ENCODE data around the gene KLRF1. TPM values are rescaled to one million over a fixed set of nuclear protein-coding genes. Genes with fewer than 3 reads are reported as not detected.

KLRF1 gene
- total RNA-seq, 2 donors from 2014 or later = not detected

GRCh38 chr12:9797722-9798619, 29.3 kb upstream of the KLRF1 start:
- no peak overlapping the region for H3K27ac ChIP-seq
- peak in 2 of 4 experiments; percentile 69 to 70 for TF ChIP-seq CTCF (IDR thresholded peaks at IDR 0.05)
- no peak for TF ChIP-seq POLR2A (IDR thresholded peaks at IDR 0.05)
- peak; percentile 51 for TF ChIP-seq POLR2AphosphoS5 (IDR thresholded peaks at IDR 0.05)
- 42% methylated on average over 7 of the region's 7 CpGs for WGBS
- H3K9me3 ChIP-seq = no peaks in the 10 kb centered on the region
- H3K27me3 ChIP-seq (replicated peaks; ENCODE audit: insufficient read depth) = no peaks in the 10 kb centered on the region
- H3K36me3 ChIP-seq = no peaks in the 10 kb centered on the region
- peak; percentile 53 for DNase-seq (ENCODE audit: low spot score)
- no peak overlapping the region for H3K4me3 ChIP-seq
- no peaks in the 10 kb centered on the region for H3K4me1 ChIP-seq (replicated peaks)
- intact Hi-C loops (cut with DNase I) = no loop called here

- no peaks in the 10 kb centered on the region for H3K36me3 ChIP-seq
- no peaks in the 10 kb centered on the region for H3K9me3 ChIP-seq
- no peaks in the 10 kb centered on the region for H3K27me3 ChIP-seq (replicated peaks; ENCODE audit: insufficient read depth)
- H3K4me1 ChIP-seq (replicated peaks) = no peaks in the 10 kb centered on the region
- no peak overlapping the region for H3K27ac ChIP-seq
- no peak for TF ChIP-seq POLR2AphosphoS5 (IDR thresholded peaks at IDR 0.05)
- no peak for TF ChIP-seq POLR2A (IDR thresholded peaks at IDR 0.05)
- TF ChIP-seq CTCF (IDR thresholded peaks at IDR 0.05) = no peak
- no peak overlapping the region for H3K4me3 ChIP-seq
- no peak for DNase-seq (ENCODE audit: low spot score)
- 36% methylated on average over 1 of the region's 1 CpG for WGBS
- intact Hi-C loops (cut with DNase I) = no loop called here
Observed at GRCh38 chr12:9799961-9800360, 27.3 kb upstream of the KLRF1 start.

- intact Hi-C loops (cut with DNase I) = no loop called here
- Histone ChIP-seq H3K36me3 (no peaks in the 10 kb centered on the region), H3K4me1 (replicated peaks) (no peaks in the 10 kb centered on the region), H3K27me3 (replicated peaks; ENCODE audit: insufficient read depth) (no peaks in the 10 kb centered on the region), H3K27ac (no peak overlapping the region), H3K4me3 (no peak overlapping the region), H3K9me3 (no peaks in the 10 kb centered on the region)
- TF ChIP-seq POLR2AphosphoS5 (IDR thresholded peaks at IDR 0.05) (no peak), POLR2A (IDR thresholded peaks at IDR 0.05) (no peak), CTCF (IDR thresholded peaks at IDR 0.05) (no peak)
- no peak for DNase-seq (ENCODE audit: low spot score)
- 94% methylated on average over 2 of the region's 2 CpGs for WGBS
Observed at GRCh38 chr12:9805883-9806282, 21.4 kb upstream of the KLRF1 start.

- DNase-seq (ENCODE audit: low spot score) = no peak
- TF ChIP-seq POLR2A (IDR thresholded peaks at IDR 0.05) (no peak), POLR2AphosphoS5 (IDR thresholded peaks at IDR 0.05) (no peak), CTCF (IDR thresholded peaks at IDR 0.05) (no peak)
- 61% methylated on average over 4 of the region's 4 CpGs for WGBS
- Histone ChIP-seq H3K27ac (no peak overlapping the region), H3K4me3 (no peak overlapping the region), H3K4me1 (replicated peaks) (no peaks in the 10 kb centered on the region), H3K27me3 (replicated peaks; ENCODE audit: insufficient read depth) (no peaks in the 10 kb centered on the region), H3K9me3 (no peaks in the 10 kb centered on the region), H3K36me3 (no peaks in the 10 kb centered on the region)
- intact Hi-C loops (cut with DNase I) = no loop called here
Observed at GRCh38 chr12:9806714-9807113, 20.6 kb upstream of the KLRF1 start.

- Histone ChIP-seq H3K27ac (no peak overlapping the region), H3K4me3 (no peak overlapping the region), H3K9me3 (no peaks in the 10 kb centered on the region), H3K27me3 (replicated peaks; ENCODE audit: insufficient read depth) (no peaks in the 10 kb centered on the region), H3K4me1 (replicated peaks) (no peaks in the 10 kb centered on the region), H3K36me3 (no peaks in the 10 kb centered on the region)
- WGBS = 60% methylated on average over 3 of the region's 3 CpGs
- DNase-seq (ENCODE audit: low spot score) = no peak
- TF ChIP-seq CTCF (IDR thresholded peaks at IDR 0.05) (no peak), POLR2AphosphoS5 (IDR thresholded peaks at IDR 0.05) (no peak), POLR2A (IDR thresholded peaks at IDR 0.05) (no peak)
- intact Hi-C loops (cut with DNase I) = no loop called here
Observed at GRCh38 chr12:9808504-9808903, 18.8 kb upstream of the KLRF1 start.

Measured in prostate gland (tissue), 2 donors.